Measurements from ENCODE around the gene EPS8L2.
A peak's percentile ranks its signal among the peaks of the same experiment; 100 is the strongest.
"Not testable (repeated sequence)": the region's sequence is repeated elsewhere in the genome, so short reads cannot be mapped to it uniquely, and the experiment has no call there.

The EPS8L2 gene

DNA sequence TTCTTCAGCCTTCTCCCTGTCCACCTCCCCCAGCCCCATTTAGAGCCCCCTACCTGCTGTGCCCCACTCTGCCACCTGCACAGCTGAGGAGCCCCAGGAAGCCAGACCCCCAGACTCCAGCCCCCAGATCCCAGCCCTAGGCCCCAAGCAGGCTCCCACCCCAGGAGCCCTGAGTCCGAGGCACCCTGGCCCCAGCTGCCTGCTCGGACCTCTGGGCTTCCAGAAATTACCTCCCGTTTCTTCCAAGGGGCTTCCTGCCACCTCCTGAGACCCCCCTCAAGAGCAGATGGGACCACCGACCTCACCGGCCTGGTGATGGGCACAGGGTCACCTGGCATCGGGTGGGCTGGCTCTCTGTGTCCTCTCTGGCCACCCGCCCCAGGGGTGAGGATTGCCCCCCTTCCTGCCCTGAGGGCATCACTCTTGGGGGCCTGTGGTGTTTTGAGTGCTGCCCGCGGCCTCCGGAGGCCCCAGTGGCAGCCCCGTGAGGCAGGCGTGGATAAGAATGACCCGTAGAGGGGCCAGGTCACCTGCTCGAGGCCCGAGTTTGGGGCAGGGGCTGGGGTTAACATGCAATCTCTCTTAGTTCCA lies 23.0 kb downstream of the EPS8L2 start:
- in situ Hi-C loops (cut with MboI; ENCODE audit: low sequenced_read_pairs, unreplicated experiment), result loop anchor here (10.0 kb wide), 1 partner anchor 174 kb away; no protein-coding TSS in a partner anchor
- TF ChIP-seq CTCF (IDR thresholded peaks at IDR 0.05; ENCODE audit: borderline replicate concordance, control extremely low read depth, extremely low read depth, insufficient read depth, missing control alignments), result no peak

GRCh38 chr11:729492-730074 lies 23.6 kb downstream of the EPS8L2 start:
- no peak for TF ChIP-seq CTCF (IDR thresholded peaks at IDR 0.05; ENCODE audit: borderline replicate concordance, control extremely low read depth, extremely low read depth, insufficient read depth, missing control alignments)
- no peak for DNase-seq (ENCODE audit: low spot score)
- in situ Hi-C loops (cut with MboI; ENCODE audit: low sequenced_read_pairs, unreplicated experiment), result loop anchor here (10.0 kb wide), 1 partner anchor 175 kb away; no protein-coding TSS in a partner anchor

More for the DNA sequence above, 23.0 kb downstream of the EPS8L2 start:
- DNase-seq (ENCODE audit: low spot score), result peak; percentile 26

DNA sequence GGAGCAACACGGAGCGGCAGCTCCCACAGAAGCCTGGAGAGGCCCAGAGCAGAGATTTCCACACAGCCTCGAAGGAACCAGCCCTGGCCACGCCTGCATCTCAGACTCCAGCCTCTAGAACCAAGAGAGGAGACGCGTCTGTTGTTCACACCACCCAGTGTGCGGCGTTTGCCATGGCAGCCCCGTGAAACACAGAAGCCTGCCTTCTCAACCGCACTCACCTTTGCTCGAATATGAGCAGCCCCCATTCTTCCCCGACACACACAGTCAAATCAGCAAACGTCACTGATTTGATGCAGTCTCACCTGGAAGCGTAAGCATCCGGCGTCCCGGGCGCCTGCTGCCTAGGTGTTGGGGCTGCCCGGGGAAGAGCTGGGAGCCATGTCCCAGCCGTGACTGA lies 27.0 kb downstream of the EPS8L2 start:
- TF ChIP-seq CTCF (IDR thresholded peaks at IDR 0.05; ENCODE audit: borderline replicate concordance, control extremely low read depth, extremely low read depth, insufficient read depth, missing control alignments), result no peak
- in situ Hi-C loops (cut with MboI; ENCODE audit: low sequenced_read_pairs, unreplicated experiment), result no loop called here
- no peak for DNase-seq (ENCODE audit: low spot score)

DNA sequence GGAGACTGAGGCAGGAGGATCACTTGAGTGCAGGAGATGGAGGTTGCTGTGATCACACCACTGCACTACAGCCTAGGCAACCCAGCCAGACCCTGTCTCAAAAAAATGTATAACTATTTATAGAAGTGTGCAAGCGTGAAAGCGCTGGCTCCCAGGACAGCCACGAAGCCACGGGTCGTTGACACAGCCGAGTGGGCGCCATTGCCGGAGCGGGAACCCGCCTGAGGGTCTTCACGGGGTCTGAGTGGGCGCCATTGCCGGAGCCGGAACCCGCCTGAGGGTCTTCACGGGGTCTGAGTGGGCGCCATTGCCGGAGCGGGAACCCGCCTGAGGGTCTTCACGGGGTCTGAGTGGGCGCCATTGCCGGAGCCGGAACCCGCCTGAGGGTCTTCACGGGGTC lies 28.5 kb downstream of the EPS8L2 start:
- DNase-seq (ENCODE audit: low spot score); in situ Hi-C loops (cut with MboI; ENCODE audit: low sequenced_read_pairs, unreplicated experiment): not testable (repeated sequence)

GRCh38 chr11:737366-737765 lies 31.3 kb downstream of the EPS8L2 start:
- in situ Hi-C loops (cut with MboI; ENCODE audit: low sequenced_read_pairs, unreplicated experiment), result no loop called here
- DNase-seq (ENCODE audit: low spot score), result peak; percentile 32
- no peak for TF ChIP-seq CTCF (IDR thresholded peaks at IDR 0.05; ENCODE audit: borderline replicate concordance, control extremely low read depth, extremely low read depth, insufficient read depth, missing control alignments)

- in situ Hi-C loops (cut with MboI; ENCODE audit: low sequenced_read_pairs, unreplicated experiment), result not testable (repeated sequence)
Measured at GRCh38 chr11:737899-738298, 31.9 kb downstream of the EPS8L2 start.

DNA sequence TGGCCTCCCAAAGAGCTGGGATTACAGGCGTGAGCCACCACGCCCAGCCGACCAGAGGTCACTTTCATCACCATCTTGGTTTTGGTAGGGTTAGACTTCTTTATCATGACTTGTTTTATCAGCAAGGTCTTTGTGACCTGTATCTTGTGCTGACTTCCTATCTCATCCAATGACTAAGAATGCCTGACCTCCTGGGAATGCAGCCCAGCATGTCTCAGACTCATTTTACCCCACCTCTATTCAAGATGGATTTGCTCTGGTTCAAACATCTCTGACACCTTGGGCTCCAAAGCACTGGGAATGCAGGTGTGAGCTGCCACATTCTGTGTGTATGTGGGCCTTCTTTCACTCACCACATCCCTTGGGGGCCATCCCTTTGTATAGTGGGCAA lies 36.1 kb downstream of the EPS8L2 start:
- in situ Hi-C loops (cut with MboI; ENCODE audit: low sequenced_read_pairs, unreplicated experiment), result no loop called here
- no peak for DNase-seq (ENCODE audit: low spot score)
- no peak for TF ChIP-seq CTCF (IDR thresholded peaks at IDR 0.05; ENCODE audit: borderline replicate concordance, control extremely low read depth, extremely low read depth, insufficient read depth, missing control alignments)

More at GRCh38 chr11:737899-738298, 31.9 kb downstream of the EPS8L2 start:
- not testable (repeated sequence) for DNase-seq (ENCODE audit: low spot score)
